H1 (cell line): Measurements from ENCODE around the gene OR6B2. TPM values are rescaled to one million over a fixed set of nuclear protein-coding genes. Genes with fewer than 3 reads are reported as not detected.
"Not testable (repeated sequence)": the region's sequence is repeated elsewhere in the genome, so short reads cannot be mapped to it uniquely, and the experiment has no call there.

ENCODE experiments used
- CTCF ChIA-PET: fragments of 300-600 bp; sonication (Branson Sonifier 250); formaldehyde crosslinking; loops from one replicate; lab custom pipeline; 2021; ENCODE audit not compliant: partially characterized antibody; lab: Charles Lee
- POLR2A ChIA-PET: fragments of 300-600 bp; sonication (Branson Sonifier 250); formaldehyde crosslinking; loops from one replicate; lab custom pipeline; 2021; ENCODE audit warnings: inconsistent platforms; ENCODE audit not compliant: partially characterized antibody; lab: Charles Lee
- DNase-seq, 2 experiments: peaks; one replicate each; pipeline versions ENCODE4 v3.0.0 to v3.0.0-alpha.2; 2010 to 2022; ENCODE audit warnings: low spot score in 2 of 2, low read depth in 1 of 2, mixed read lengths in 1 of 2
- FAIRE-seq: peaks from 2 replicates; lab custom pipeline; 2011; peaks lifted over from hg19 to GRCh38; lab: Jason Lieb, UNC
- H2AFZ ChIP-seq: 2 replicates; pipeline ENCODE4 v1.8.1; 2012; ENCODE audit warnings: low read length, inconsistent platforms
- H2AK5ac ChIP-seq: 2 replicates; pipeline ENCODE4 v1.6.1; 2013; ENCODE audit warnings: low read depth, low read length
- H2BK120ac ChIP-seq: replicated peaks from 2 replicates; pipeline ENCODE3; 2013; ENCODE audit warnings: low read depth, low read length, inconsistent platforms
- H2BK12ac ChIP-seq: 2 replicates; pipeline ENCODE4 v1.6.1; 2013; ENCODE audit warnings: low read depth, low read length
- H2BK15ac ChIP-seq: 2 replicates; pipeline ENCODE4 v1.6.1; 2013; ENCODE audit warnings: low read length
- H2BK20ac ChIP-seq: 2 replicates; pipeline ENCODE4 v1.6.1; 2013; ENCODE audit warnings: low read length
- H2BK5ac ChIP-seq: 2 replicates; pipeline ENCODE4 v1.6.1; 2013; ENCODE audit warnings: low read depth, low read length
- H3K14ac ChIP-seq: 2 replicates; pipeline ENCODE4 v1.6.1; 2013; ENCODE audit warnings: inconsistent platforms; ENCODE audit not compliant: insufficient read length
- H3K18ac ChIP-seq: 2 replicates; pipeline ENCODE4 v1.6.1; 2013; ENCODE audit warnings: low read length; ENCODE audit errors: extremely low read depth
- H3K23ac ChIP-seq: 2 replicates; pipeline ENCODE4 v1.6.1; 2013; ENCODE audit warnings: inconsistent platforms; ENCODE audit not compliant: insufficient read length
- H3K23me2 ChIP-seq: 2 replicates; pipeline ENCODE4 v1.6.1; 2013; ENCODE audit warnings: low read depth, low read length
- H3K27ac ChIP-seq: 2 replicates; pipeline ENCODE4 v1.6.1; 2011; ENCODE audit warnings: low read depth, low read length, inconsistent platforms
- H3K27me3 ChIP-seq, 4 experiments: replicated peaks in 1 of 4; 1 replicate in 1 of 4; 2 replicates in 3 of 4; pipeline versions ENCODE4 v1.6.1 to v1.8.1; 2011 to 2013; ENCODE audit warnings: low read length in 3 of 4, mild to moderate bottlenecking in 3 of 4, inconsistent platforms in 2 of 4, mixed read lengths in 2 of 4, moderate library complexity in 1 of 4; ENCODE audit not compliant: control insufficient read depth in 3 of 4, insufficient read depth in 3 of 4; ENCODE audit errors: extremely low read depth in 1 of 4
- H3K36me3 ChIP-seq, 4 experiments: 2 replicates each; pipeline versions ENCODE4 v1.6.1 to v1.8.1; 2011 to 2013; ENCODE audit warnings: mild to moderate bottlenecking in 4 of 4, low read length in 3 of 4, moderate library complexity in 2 of 4, control low read depth in 1 of 4, inconsistent platforms in 1 of 4; ENCODE audit not compliant: insufficient read depth in 4 of 4, control insufficient read depth in 2 of 4
- H3K4ac ChIP-seq: replicated peaks from 2 replicates; pipeline ENCODE3; 2013; ENCODE audit warnings: low read length, low read depth, mixed read lengths, inconsistent platforms; ENCODE audit not compliant: insufficient read length
- H3K4me1 ChIP-seq, 4 experiments: replicated peaks in 1 of 4; 1 replicate in 1 of 4; 2 replicates in 3 of 4; pipeline versions ENCODE4 v1.6.1 to v1.8.1; 2011 to 2013; ENCODE audit warnings: low read length in 3 of 4, inconsistent platforms in 2 of 4, mixed read lengths in 1 of 4; ENCODE audit not compliant: insufficient read depth in 4 of 4, control insufficient read depth in 3 of 4
- H3K4me2 ChIP-seq, 2 experiments: 2 replicates each; pipeline versions ENCODE4 v1.6.1 to v1.8.1; 2011 to 2013; ENCODE audit warnings: low read depth in 2 of 2, low read length in 2 of 2, control low read depth in 1 of 2, inconsistent platforms in 1 of 2, mild to moderate bottlenecking in 1 of 2; ENCODE audit not compliant: insufficient read depth in 1 of 2
- H3K4me3 ChIP-seq, 4 experiments: fragments of 200-600, 300-600 bp in 1 of 4; sonication (generic), shearing (Covaris generic), sonication (Bioruptor Twin) in 1 of 4; 2 replicates each; pipeline versions ENCODE4 v1.5.1 to v1.8.1; 2011 to 2016; ENCODE audit warnings: low read length in 4 of 4, low read depth in 3 of 4, control low read depth in 2 of 4, inconsistent platforms in 2 of 4, mild to moderate bottlenecking in 2 of 4, mixed read lengths in 1 of 4, moderate library complexity in 1 of 4; ENCODE audit not compliant: insufficient read depth in 2 of 4; ENCODE audit errors: extremely low read depth in 1 of 4
- H3K56ac ChIP-seq: replicated peaks from 2 replicates; pipeline ENCODE3; 2013; ENCODE audit warnings: low read depth, mild to moderate bottlenecking, mixed read lengths, low read length, inconsistent platforms; ENCODE audit not compliant: insufficient read length
- H3K79me1 ChIP-seq: 2 replicates; pipeline ENCODE4 v1.6.1; 2013; ENCODE audit warnings: low read depth, low read length, control low read depth
- H3K79me2 ChIP-seq, 2 experiments: 2 replicates each; pipeline versions ENCODE4 v1.6.1 to v1.8.1; 2012 to 2013; ENCODE audit warnings: low read length in 2 of 2, mild to moderate bottlenecking in 2 of 2, inconsistent platforms in 1 of 2; ENCODE audit not compliant: insufficient read depth in 2 of 2, control insufficient read depth in 1 of 2
- H3K9ac ChIP-seq, 4 experiments: replicated peaks in 1 of 4; 1 replicate in 1 of 4; 2 replicates in 3 of 4; pipeline versions ENCODE4 v1.6.1 to v1.8.1; 2011 to 2013; ENCODE audit warnings: low read depth in 3 of 4, low read length in 3 of 4, control low read depth in 2 of 4, mild to moderate bottlenecking in 2 of 4, moderate library complexity in 2 of 4, inconsistent platforms in 1 of 4; ENCODE audit errors: extremely low read depth in 1 of 4
- H3K9me3 ChIP-seq, 2 experiments: 2 replicates each; pipeline versions ENCODE4 v1.6.1 to v1.8.1; 2012 to 2013; ENCODE audit warnings: mild to moderate bottlenecking in 2 of 2, moderate library complexity in 2 of 2, control low read depth in 1 of 2, inconsistent platforms in 1 of 2, low read depth in 1 of 2, low read length in 1 of 2, mixed read lengths in 1 of 2; ENCODE audit not compliant: insufficient read depth in 2 of 2
- H4K20me1 ChIP-seq, 2 experiments: replicated peaks in 1 of 2; 2 replicates each; pipeline versions ENCODE3 to v1.8.1; 2011 to 2013; ENCODE audit warnings: inconsistent platforms in 2 of 2, low read length in 2 of 2, mild to moderate bottlenecking in 1 of 2; ENCODE audit not compliant: insufficient read depth in 2 of 2, control insufficient read depth in 1 of 2
- H4K5ac ChIP-seq: 2 replicates; pipeline ENCODE4 v1.6.1; 2013; ENCODE audit warnings: low read length, low read depth, mixed read lengths, inconsistent platforms; ENCODE audit not compliant: insufficient read length
- H4K8ac ChIP-seq: 2 replicates; pipeline ENCODE4 v1.8.0; 2013; ENCODE audit warnings: mild to moderate bottlenecking, moderate library complexity, low read length, inconsistent platforms; ENCODE audit not compliant: insufficient read depth; ENCODE audit errors: extremely low read depth
- H4K91ac ChIP-seq: replicated peaks from 2 replicates; pipeline ENCODE3; 2013; ENCODE audit warnings: low read length, mixed read lengths, inconsistent platforms; ENCODE audit not compliant: insufficient read length
- WGBS, 2 experiments: shearing (Covaris generic) in 1 of 2; methylation state at CpG; one replicate each; pipeline versions ENCODE4 v1.1.6 to v1.1.7; 2013 to 2015; ENCODE audit warnings: low lambda C conversion rate in 2 of 2, mixed read lengths in 2 of 2, inconsistent platforms in 1 of 2, low coverage in 1 of 2, missing lambda C conversion rate in 1 of 2; ENCODE audit not compliant: insufficient replicate concordance in 2 of 2, insufficient coverage in 1 of 2, insufficient read length in 1 of 2; ENCODE audit errors: extremely low coverage in 1 of 2, missing lambda C conversion rate in 1 of 2; 5-methylcytosine and 5-hydroxymethylcytosine counted together
- polyA plus RNA-seq, 7 experiments: library from polyadenylated mRNA; depleted of rRNA in 3 of 7; stranded (reverse) in 5 of 7; unstranded in 2 of 7; fragments of >200 nt in 5 of 7; fragments of 200-250 nt in 2 of 7; gene quantifications; 1 replicate in 5 of 7; 2 replicates in 1 of 7; 4 replicates in 1 of 7; pipeline versions ENCODE4 v1.2.1 to v1.2.3, GENCODE V29; 2011 to 2013; ENCODE audit warnings: missing spikeins in 2 of 7, mixed read lengths in 2 of 7
- total RNA-seq: library from RNA; stranded (reverse); fragmentation: NEBNext Ultra II Directional; extraction: Animal tissue kit (Norgen Biotek cat#: 25700); gene quantifications from 2 replicates; pipeline ENCODE4 v1.2.1, GENCODE V29; 2021

The OR6B2 gene
- total and polyA plus RNA-seq, 2 of the 8 experiments (the other 6 are each of a cell fraction or from before 2014, with no cell fraction given), result not detected

GRCh38 chr2:240044096-240044495, 13.9 kb upstream of the OR6B2 start:
- H3K23ac ChIP-seq, H3K4me3 ChIP-seq, FAIRE-seq, H3K79me2 ChIP-seq, H3K23me2 ChIP-seq, H3K56ac ChIP-seq, H3K4ac ChIP-seq, H2BK15ac ChIP-seq, H4K8ac ChIP-seq, H3K27ac ChIP-seq, H4K20me1 ChIP-seq, H3K14ac ChIP-seq, H2BK20ac ChIP-seq, POLR2A ChIA-PET, DNase-seq, H3K36me3 ChIP-seq, H3K9ac ChIP-seq, H2BK5ac ChIP-seq, H3K4me1 ChIP-seq, H4K91ac ChIP-seq, H2AFZ ChIP-seq, H2BK12ac ChIP-seq, H3K79me1 ChIP-seq, H2AK5ac ChIP-seq, H2BK120ac ChIP-seq, H3K18ac ChIP-seq, H4K5ac ChIP-seq, H3K27me3 ChIP-seq, H3K4me2 ChIP-seq: not testable (repeated sequence)
- WGBS, 2 experiments, result 70% methylated on average over 2 of the region's 2 CpGs; no CpG with 5 or more reads in 1 of the 2 experiments
- H3K9me3 ChIP-seq, result peaks cover 3 to 11% of the 10 kb centered on the region in 2 experiments; a peak in 1 of 4 replicates
- CTCF ChIA-PET, result interaction anchor here (0.7 to 1.0 kb wide), 2 partner anchors 17 to 653 kb away, joined by 4 read pairs; no protein-coding TSS in a partner anchor
